HepG2 (cell line): ENCODE measurements around the gene ACSF3. TPM values are rescaled to one million over a fixed set of nuclear protein-coding genes. Genes with fewer than 3 reads are reported as not detected.

Experiments
- BRD4 ChIP-seq: sonication (generic); formaldehyde crosslinking; IDR thresholded peaks from 2 replicates; pipeline ENCODE4 v1.4.0; 2020; ENCODE audit warnings: missing genetic modification reagents
- CREB1 ChIP-seq, 2 experiments: fragments of 450-650 bp in 1 of 2; IDR thresholded peaks; 2 replicates each; pipeline ENCODE4 v1.6.1; 2016 to 2017; ENCODE audit warnings: control low read depth in 1 of 2, mild to moderate bottlenecking in 1 of 2, missing compliant biosample characterization in 1 of 2, missing genetic modification characterization in 1 of 2
- EZH2 ChIP-seq: conservative IDR thresholded peaks from 2 replicates; pipeline ENCODE4 v1.6.1; 2012; ENCODE audit warnings: mild to moderate bottlenecking, low read depth, low read length, moderate library complexity
- GLI4 ChIP-seq: sonication (generic); formaldehyde crosslinking; IDR thresholded peaks from 2 replicates; pipeline ENCODE4 v1.5.1; 2020; ENCODE audit warnings: missing genetic modification reagents, mild to moderate bottlenecking, moderate library complexity, borderline replicate concordance
- HNRNPL ChIP-seq: fragments of 200-400 bp; formaldehyde crosslinking; IDR thresholded peaks from 2 replicates; pipeline ENCODE4 v1.6.1; 2017; ENCODE audit warnings: mild to moderate bottlenecking, low read depth, low read length
- HOXA9 ChIP-seq: sonication (generic); formaldehyde crosslinking; IDR thresholded peaks from 2 replicates; pipeline ENCODE4 v1.8.1; 2022; ENCODE audit warnings: missing genetic modification reagents, mild to moderate bottlenecking, moderate library complexity, borderline replicate concordance
- HOXD1 ChIP-seq: sonication (generic); formaldehyde crosslinking; IDR thresholded peaks from 2 replicates; pipeline ENCODE4 v1.5.0; 2020; ENCODE audit warnings: missing genetic modification reagents
- MYC ChIP-seq: sonication (generic); formaldehyde crosslinking; IDR thresholded peaks from 2 replicates; pipeline ENCODE4 v1.9.0; 2021; ENCODE audit warnings: missing genetic modification reagents, borderline replicate concordance
- PAF1 ChIP-seq: IDR thresholded peaks from 2 replicates; pipeline ENCODE4 v1.6.1; 2016; ENCODE audit warnings: missing genetic modification reagents, missing compliant biosample characterization
- SAFB2 ChIP-seq: sonication (generic); formaldehyde crosslinking; IDR thresholded peaks from 2 replicates; pipeline ENCODE4 v1.5.1; 2020; ENCODE audit warnings: missing genetic modification reagents, low read depth, mild to moderate bottlenecking, borderline replicate concordance
- TAF1 ChIP-seq: sonication (generic); formaldehyde crosslinking; IDR thresholded peaks from 2 replicates; pipeline ENCODE4 v1.4.0; 2020; ENCODE audit warnings: missing genetic modification reagents
- TEAD2 ChIP-seq: sonication (generic); formaldehyde crosslinking; IDR thresholded peaks from 2 replicates; pipeline ENCODE4 v1.9.0; 2021; ENCODE audit warnings: missing genetic modification reagents
- TGIF2 ChIP-seq: IDR thresholded peaks from 2 replicates; pipeline ENCODE4 v1.6.1; 2016; ENCODE audit warnings: control low read depth, missing compliant biosample characterization
- ZFX ChIP-seq: sonication (generic); formaldehyde crosslinking; IDR thresholded peaks from 2 replicates; pipeline ENCODE4 v1.4.0; 2020; ENCODE audit warnings: mild to moderate bottlenecking, low read depth, missing genetic modification reagents, moderate library complexity
- ZNF672 ChIP-seq: sonication (generic); formaldehyde crosslinking; IDR thresholded peaks from 2 replicates; pipeline ENCODE4 v1.8.1; 2022; ENCODE audit warnings: missing genetic modification reagents
- ZNF761 ChIP-seq: sonication (generic); formaldehyde crosslinking; conservative IDR thresholded peaks from 2 replicates; pipeline ENCODE4 v1.4.0; 2020; ENCODE audit warnings: mild to moderate bottlenecking, missing genetic modification reagents
- ZSCAN21 ChIP-seq: sonication (generic); formaldehyde crosslinking; IDR thresholded peaks from 2 replicates; pipeline ENCODE4 v1.8.0; 2022; ENCODE audit warnings: mild to moderate bottlenecking, missing genetic modification reagents, moderate library complexity, borderline replicate concordance
- polyA plus RNA-seq, 8 experiments: library from polyadenylated mRNA; depleted of rRNA in 3 of 8; stranded (reverse) in 7 of 8; unstranded in 1 of 8; fragments of >200 nt; fragmentation: Illumina TruSeq in 4 of 8; extraction: Trizol in 4 of 8; gene quantifications; 2 replicates each; pipeline versions ENCODE4 v1.2.1 to v1.2.3, GENCODE V29; 2011 to 2016; ENCODE audit warnings: low read depth in 4 of 8, missing spikeins in 1 of 8, mixed read lengths in 1 of 8; ENCODE audit not compliant: insufficient read depth in 1 of 8
- total RNA-seq, 5 experiments: library from RNA; depleted of rRNA; stranded (reverse); fragments of >200 nt; fragmentation: Illumina TruSeq; extraction: Trizol; gene quantifications; 2 replicates each; pipeline ENCODE4 v1.2.3, GENCODE V29; 2016; ENCODE audit warnings: low read depth in 1 of 5
- TF ChIP-seq, protein P1 (sequence below): sonication (generic); formaldehyde crosslinking; IDR thresholded peaks from 2 replicates; pipeline ENCODE4 v1.4.0; 2020; ENCODE audit warnings: mild to moderate bottlenecking, missing genetic modification reagents
- TF ChIP-seq, protein P2 (sequence below): conservative IDR thresholded peaks from 2 replicates; pipeline ENCODE4 v1.6.1; 2018; ENCODE audit warnings: missing genetic modification reagents
- TF ChIP-seq, protein P3 (sequence below): sonication (generic); formaldehyde crosslinking; conservative IDR thresholded peaks from 2 replicates; pipeline ENCODE4 v1.4.0; 2020; ENCODE audit warnings: missing genetic modification reagents

Gene ACSF3
- total and polyA plus RNA-seq, 2 of the 13 experiments (the other 11 are each of a cell fraction or from before 2014, with no cell fraction given) = 14.9 to 30.6 TPM

DNA sequence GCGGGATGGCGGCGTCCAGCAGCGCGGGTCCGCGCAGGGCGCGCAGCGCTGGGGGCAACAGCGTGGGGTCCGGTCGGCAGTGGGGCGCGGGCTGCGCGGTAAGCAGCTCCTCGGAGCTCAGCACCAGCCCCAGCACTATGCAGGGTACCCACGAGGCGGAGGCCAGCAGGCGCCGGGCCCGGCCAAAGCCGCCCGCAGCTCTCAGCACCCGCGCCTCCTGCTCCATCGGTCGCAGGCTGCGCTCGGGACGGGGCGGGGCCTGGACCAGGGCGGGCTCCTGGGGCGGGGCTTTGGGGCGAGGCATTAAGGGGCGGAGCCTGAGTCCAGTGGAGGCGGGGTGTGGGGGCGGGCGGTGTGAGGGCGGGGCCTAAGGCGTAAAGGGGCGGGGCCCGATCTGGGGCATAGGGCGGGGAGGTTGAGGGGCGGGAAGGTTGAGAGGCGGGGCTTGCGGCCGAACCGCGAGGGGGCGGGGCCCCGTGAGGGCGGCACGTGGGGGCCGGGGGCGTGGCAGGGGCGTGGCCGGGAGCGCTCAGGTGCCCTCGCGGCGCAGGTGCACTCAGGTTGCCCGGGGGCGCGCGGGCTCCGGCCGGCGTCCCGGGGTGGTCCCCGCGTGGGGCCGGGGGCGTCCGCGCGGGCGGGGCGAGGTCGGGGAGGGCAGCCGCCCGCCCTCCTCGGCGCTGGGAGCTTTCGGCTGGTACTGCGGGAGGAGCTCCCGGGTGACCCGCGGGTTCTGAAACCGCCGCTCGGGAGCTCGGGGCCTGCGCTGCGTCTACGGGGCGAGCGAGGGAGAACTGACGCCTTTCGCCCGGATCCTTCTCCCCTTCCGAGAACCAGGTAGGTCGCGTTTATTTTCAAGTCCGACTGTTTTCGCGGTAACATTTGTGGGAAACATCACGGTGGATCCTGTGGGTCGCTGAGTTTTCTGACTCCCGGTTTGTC is 108.1 kb downstream of the ACSF3 start (continued):
- TF ChIP-seq HOXA9 = no peak
- TF ChIP-seq, protein P1, sequence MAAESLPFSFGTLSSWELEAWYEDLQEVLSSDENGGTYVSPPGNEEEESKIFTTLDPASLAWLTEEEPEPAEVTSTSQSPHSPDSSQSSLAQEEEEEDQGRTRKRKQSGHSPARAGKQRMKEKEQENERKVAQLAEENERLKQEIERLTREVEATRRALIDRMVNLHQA = no peak
- TF ChIP-seq ZNF672 (CRISPR knock-in tag) = no peak
- TF ChIP-seq, protein P2, sequence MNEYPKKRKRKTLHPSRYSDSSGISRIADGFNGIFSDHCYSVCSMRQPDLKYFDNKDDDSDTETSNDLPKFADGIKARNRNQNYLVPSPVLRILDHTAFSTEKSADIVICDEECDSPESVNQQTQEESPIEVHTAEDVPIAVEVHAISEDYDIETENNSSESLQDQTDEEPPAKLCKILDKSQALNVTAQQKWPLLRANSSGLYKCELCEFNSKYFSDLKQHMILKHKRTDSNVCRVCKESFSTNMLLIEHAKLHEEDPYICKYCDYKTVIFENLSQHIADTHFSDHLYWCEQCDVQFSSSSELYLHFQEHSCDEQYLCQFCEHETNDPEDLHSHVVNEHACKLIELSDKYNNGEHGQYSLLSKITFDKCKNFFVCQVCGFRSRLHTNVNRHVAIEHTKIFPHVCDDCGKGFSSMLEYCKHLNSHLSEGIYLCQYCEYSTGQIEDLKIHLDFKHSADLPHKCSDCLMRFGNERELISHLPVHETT (CRISPR knock-in tag) = no peak
- TF ChIP-seq TEAD2 = no peak
- peak; percentile 60 for TF ChIP-seq MYC
- TF ChIP-seq CREB1 (IDR thresholded peaks at IDR 0.05) = no peak
- TF ChIP-seq CREB1 (CRISPR knock-in tag; IDR thresholded peaks at IDR 0.05) = no peak
- no peak for TF ChIP-seq HOXD1 (CRISPR knock-in tag)
- no peak for TF ChIP-seq ZFX (CRISPR knock-in tag)
- TF ChIP-seq ZSCAN21 (CRISPR knock-in tag) = 0 out of 2 replicates have a peak, but pooled peaks have one; percentile 34
- no peak for TF ChIP-seq SAFB2 (CRISPR knock-in tag)
- TF ChIP-seq ZNF761 (CRISPR knock-in tag) = no peak
- TF ChIP-seq TGIF2 (CRISPR knock-in tag) = no peak
- no peak for TF ChIP-seq EZH2
- TF ChIP-seq TAF1 (CRISPR knock-in tag) = peak; percentile 82
- TF ChIP-seq, protein P3, sequence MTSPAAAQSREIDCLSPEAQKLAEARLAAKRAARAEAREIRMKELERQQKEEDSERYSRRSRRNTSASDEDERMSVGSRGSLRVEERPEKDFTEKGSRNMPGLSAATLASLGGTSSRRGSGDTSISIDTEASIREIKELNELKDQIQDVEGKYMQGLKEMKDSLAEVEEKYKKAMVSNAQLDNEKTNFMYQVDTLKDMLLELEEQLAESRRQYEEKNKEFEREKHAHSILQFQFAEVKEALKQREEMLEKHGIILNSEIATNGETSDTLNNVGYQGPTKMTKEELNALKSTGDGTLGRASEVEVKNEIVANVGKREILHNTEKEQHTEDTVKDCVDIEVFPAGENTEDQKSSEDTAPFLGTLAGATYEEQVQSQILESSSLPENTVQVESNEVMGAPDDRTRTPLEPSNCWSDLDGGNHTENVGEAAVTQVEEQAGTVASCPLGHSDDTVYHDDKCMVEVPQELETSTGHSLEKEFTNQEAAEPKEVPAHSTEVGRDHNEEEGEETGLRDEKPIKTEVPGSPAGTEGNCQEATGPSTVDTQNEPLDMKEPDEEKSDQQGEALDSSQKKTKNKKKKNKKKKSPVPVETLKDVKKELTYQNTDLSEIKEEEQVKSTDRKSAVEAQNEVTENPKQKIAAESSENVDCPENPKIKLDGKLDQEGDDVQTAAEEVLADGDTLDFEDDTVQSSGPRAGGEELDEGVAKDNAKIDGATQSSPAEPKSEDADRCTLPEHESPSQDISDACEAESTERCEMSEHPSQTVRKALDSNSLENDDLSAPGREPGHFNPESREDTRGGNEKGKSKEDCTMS (CRISPR knock-in tag) = no peak
- TF ChIP-seq HNRNPL = no peak
- no peak for TF ChIP-seq GLI4 (CRISPR knock-in tag)
- TF ChIP-seq PAF1 = no peak
- no peak for TF ChIP-seq BRD4 (CRISPR knock-in tag)
